ENCODE results near the gene VASH2. TPM values are rescaled to one million over a fixed set of nuclear protein-coding genes. Genes with fewer than 3 reads are reported as not detected.

VASH2 gene
- total and polyA plus RNA-seq, 2 donors (not counting 1 experiment from before 2014, with no cell fraction given), result 0.06 TPM; not detected in 1

DNA sequence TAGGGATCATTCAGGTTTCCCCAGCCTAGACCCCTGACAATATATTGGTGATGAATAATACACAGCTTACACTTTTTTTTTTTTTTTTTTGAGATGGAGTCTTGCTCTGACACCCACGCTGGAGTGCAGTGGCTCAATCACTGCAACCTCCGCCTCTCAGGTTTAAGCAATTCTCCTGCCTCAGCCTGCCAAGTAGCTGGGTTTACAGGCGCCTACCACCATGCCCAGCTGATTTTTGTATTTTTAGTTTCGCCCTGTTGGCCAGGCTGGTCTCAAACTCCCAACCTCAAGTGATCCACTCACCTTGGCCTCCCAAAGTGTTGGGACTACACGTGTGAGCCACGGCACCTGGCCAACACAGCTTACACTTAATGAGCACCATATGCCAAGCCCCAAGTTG is 7.2 kb downstream of the VASH2 start:
- H3K27ac ChIP-seq (ENCODE audit: low read length in 2 of 2), result no peak overlapping the region
- H3K4me3 Mint-ChIP-seq, result no peak overlapping the region
- CTCF ChIA-PET, result no interaction called here
- H3K36me3 ChIP-seq (replicated peaks in 1 of 2; ENCODE audit: control extremely low read depth in 1 of 2, control insufficient read depth in 1 of 2, extremely low read depth in 1 of 2, insufficient read depth in 2 of 2, low read length in 1 of 2), result no peaks in the 10 kb centered on the region
- no peak overlapping the region for H3K4me2 ChIP-seq (replicated peaks; ENCODE audit: low read depth, low read length, poor library complexity, severe bottlenecking)
- H4K20me1 ChIP-seq (ENCODE audit: control insufficient read depth, insufficient read depth, low read length, poor library complexity, severe bottlenecking), result no peaks in the 10 kb centered on the region
- no peak overlapping the region for H3K27ac Mint-ChIP-seq
- H3K9me3 ChIP-seq (ENCODE audit: control extremely low read depth in 1 of 3, control insufficient read depth in 2 of 3, insufficient read depth in 1 of 3, low read length in 2 of 3), result peaks cover 0 to 2% (median 0%) of the 10 kb centered on the region in 3 donors
- H2AFZ ChIP-seq (ENCODE audit: insufficient read depth, low read depth, low read length, poor library complexity, severe bottlenecking), result no peak overlapping the region
- ATAC-seq (ENCODE audit: low read depth), result no peak
- intact Hi-C loops (cut with micrococcal nuclease), result no loop called here
- no peak overlapping the region for H3K4me3 ChIP-seq (ENCODE audit: control extremely low read depth in 1 of 5, extremely low read depth in 1 of 5, insufficient read depth in 1 of 5, low read depth in 2 of 5, low read length in 4 of 5)
- no peak for TF ChIP-seq CTCF (IDR thresholded peaks at IDR 0.05)
- TF ChIP-seq EZH2 (IDR thresholded peaks at IDR 0.05; ENCODE audit: borderline replicate concordance, insufficient read depth, low read depth, low read length, poor library complexity, severe bottlenecking), result no peak
- H3K27me3 Mint-ChIP-seq, result peaks cover 7% of the 10 kb centered on the region
- H3K79me2 ChIP-seq (ENCODE audit: control insufficient read depth, insufficient read depth, low read length), result no peaks in the 10 kb centered on the region
- H3K27me3 ChIP-seq (replicated peaks in 1 of 4; ENCODE audit: control extremely low read depth in 1 of 4, control insufficient read depth in 3 of 4, insufficient read depth in 4 of 4, low read length in 3 of 4), result peaks cover 0 to 5% (median 0%) of the 10 kb centered on the region in 4 experiments
- no peaks in the 10 kb centered on the region for H3K9me3 Mint-ChIP-seq (ENCODE audit: insufficient read depth)
- DNase-seq, result no peak
- peaks cover 2% of the 10 kb centered on the region for H3K4me1 Mint-ChIP-seq
- peaks cover 0 to 4% of the 10 kb centered on the region in 2 donors for H3K4me1 ChIP-seq (ENCODE audit: control insufficient read depth in 2 of 2, insufficient read depth in 2 of 2, low read length in 2 of 2)
- POLR2A ChIA-PET, result interaction anchor here (0.6 kb wide), 1 partner anchor 29 kb away, joined by 3 read pairs; no protein-coding TSS in a partner anchor
- no peak overlapping the region for H3K9ac ChIP-seq (ENCODE audit: low read length)
- 92% methylated on average over 5 of the region's 6 CpGs for WGBS (ENCODE audit: insufficient coverage)

DNA sequence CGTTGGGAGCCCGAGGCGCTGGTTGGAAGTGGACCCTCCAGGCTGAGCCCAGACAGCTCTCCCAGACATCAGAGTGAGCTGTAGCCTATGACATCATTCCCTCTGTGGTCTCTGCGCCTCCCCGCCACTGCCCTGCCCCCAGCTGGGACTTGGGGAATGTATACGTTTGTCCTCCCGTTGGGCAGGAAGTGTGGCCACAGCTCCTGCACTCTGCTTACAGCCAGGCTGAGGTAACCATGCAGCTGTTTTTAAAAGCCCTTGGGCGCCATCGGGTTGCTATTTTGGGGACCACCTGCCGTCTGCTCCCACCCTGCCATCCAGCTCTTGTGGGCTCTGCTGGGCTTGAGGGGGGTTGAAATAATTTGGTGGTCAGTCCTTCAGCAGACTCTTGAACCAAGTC is 7.8 kb downstream of the VASH2 start:
- Histone ChIP-seq H3K4me1 (ENCODE audit: control insufficient read depth in 2 of 2, insufficient read depth in 2 of 2, low read length in 2 of 2) (peaks cover 0 to 4% of the 10 kb centered on the region in 2 donors), H3K36me3 (replicated peaks in 1 of 2; ENCODE audit: control extremely low read depth in 1 of 2, control insufficient read depth in 1 of 2, extremely low read depth in 1 of 2, insufficient read depth in 2 of 2, low read length in 1 of 2) (no peaks in the 10 kb centered on the region), H3K4me3 (ENCODE audit: control extremely low read depth in 1 of 5, extremely low read depth in 1 of 5, insufficient read depth in 1 of 5, low read depth in 2 of 5, low read length in 4 of 5) (no peak overlapping the region), H4K20me1 (ENCODE audit: control insufficient read depth, insufficient read depth, low read length, poor library complexity, severe bottlenecking) (no peaks in the 10 kb centered on the region), H3K79me2 (ENCODE audit: control insufficient read depth, insufficient read depth, low read length) (no peaks in the 10 kb centered on the region), H2AFZ (ENCODE audit: insufficient read depth, low read depth, low read length, poor library complexity, severe bottlenecking) (no peak overlapping the region), H3K9ac (ENCODE audit: low read length) (no peak overlapping the region), H3K27ac (ENCODE audit: low read length in 2 of 2) (no peak overlapping the region), H3K27me3 (replicated peaks in 1 of 4; ENCODE audit: control extremely low read depth in 1 of 4, control insufficient read depth in 3 of 4, insufficient read depth in 4 of 4, low read length in 3 of 4) (peaks cover 0 to 5% (median 0%) of the 10 kb centered on the region in 4 experiments), H3K4me2 (replicated peaks; ENCODE audit: low read depth, low read length, poor library complexity, severe bottlenecking) (no peak overlapping the region), H3K9me3 (ENCODE audit: control extremely low read depth in 1 of 3, control insufficient read depth in 2 of 3, insufficient read depth in 1 of 3, low read length in 2 of 3) (peaks cover 0 to 2% (median 0%) of the 10 kb centered on the region in 3 donors)
- Mint-ChIP-seq H3K27ac (no peak overlapping the region), H3K4me1 (peaks cover 2% of the 10 kb centered on the region), H3K4me3 (no peak overlapping the region), H3K9me3 (ENCODE audit: insufficient read depth) (no peaks in the 10 kb centered on the region), H3K27me3 (peaks cover under 1% of the 10 kb centered on the region)
- CTCF ChIA-PET, result no interaction called here
- no peak for DNase-seq
- intact Hi-C loops (cut with micrococcal nuclease), result no loop called here
- WGBS (ENCODE audit: insufficient coverage), result 33% methylated on average over 10 of the region's 10 CpGs
- no peak for ATAC-seq (ENCODE audit: low read depth)
- POLR2A ChIA-PET, result no interaction called here
- TF ChIP-seq CTCF (IDR thresholded peaks at IDR 0.05) (no peak), EZH2 (IDR thresholded peaks at IDR 0.05; ENCODE audit: borderline replicate concordance, insufficient read depth, low read depth, low read length, poor library complexity, severe bottlenecking) (no peak)

All from B cell (primary cell).